Upper lobe of left lung (tissue), 4 donors: Measurements from ENCODE around the gene KATNB1.

Source experiments
- POLR2A ChIP-seq, 4 donors: fragments of 450-650 bp; IDR thresholded peaks; one replicate each; pipeline ENCODE4 v1.5.1; 2016 to 2017; ENCODE audit warnings: antibody characterized with exemption in 4 of 4, mild to moderate bottlenecking in 2 of 4
- TF ChIP-seq, protein P1 (sequence below), 6 experiments: fragments of 450-650 bp in 4 of 6; fragments of 200-600 bp in 2 of 6; sonication (generic) in 2 of 6; IDR thresholded peaks; one replicate each; pipeline ENCODE4 v1.5.1; 2016 to 2019; ENCODE audit warnings: antibody characterized with exemption in 6 of 6

GRCh38 chr16:57704905-57705852 lies 30.4 kb upstream of the KATNB1 start:
- TF ChIP-seq, protein P1, sequence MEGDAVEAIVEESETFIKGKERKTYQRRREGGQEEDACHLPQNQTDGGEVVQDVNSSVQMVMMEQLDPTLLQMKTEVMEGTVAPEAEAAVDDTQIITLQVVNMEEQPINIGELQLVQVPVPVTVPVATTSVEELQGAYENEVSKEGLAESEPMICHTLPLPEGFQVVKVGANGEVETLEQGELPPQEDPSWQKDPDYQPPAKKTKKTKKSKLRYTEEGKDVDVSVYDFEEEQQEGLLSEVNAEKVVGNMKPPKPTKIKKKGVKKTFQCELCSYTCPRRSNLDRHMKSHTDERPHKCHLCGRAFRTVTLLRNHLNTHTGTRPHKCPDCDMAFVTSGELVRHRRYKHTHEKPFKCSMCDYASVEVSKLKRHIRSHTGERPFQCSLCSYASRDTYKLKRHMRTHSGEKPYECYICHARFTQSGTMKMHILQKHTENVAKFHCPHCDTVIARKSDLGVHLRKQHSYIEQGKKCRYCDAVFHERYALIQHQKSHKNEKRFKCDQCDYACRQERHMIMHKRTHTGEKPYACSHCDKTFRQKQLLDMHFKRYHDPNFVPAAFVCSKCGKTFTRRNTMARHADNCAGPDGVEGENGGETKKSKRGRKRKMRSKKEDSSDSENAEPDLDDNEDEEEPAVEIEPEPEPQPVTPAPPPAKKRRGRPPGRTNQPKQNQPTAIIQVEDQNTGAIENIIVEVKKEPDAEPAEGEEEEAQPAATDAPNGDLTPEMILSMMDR (IDR thresholded peaks at IDR 0.05): no peak
- no peak for TF ChIP-seq POLR2A (IDR thresholded peaks at IDR 0.05)
